ENCODE results near the gene ARHGAP6.
"Not testable (repeated sequence)": the region's sequence is repeated elsewhere in the genome, so short reads cannot be mapped to it uniquely, and the experiment has no call there.

The ARHGAP6 gene

DNA sequence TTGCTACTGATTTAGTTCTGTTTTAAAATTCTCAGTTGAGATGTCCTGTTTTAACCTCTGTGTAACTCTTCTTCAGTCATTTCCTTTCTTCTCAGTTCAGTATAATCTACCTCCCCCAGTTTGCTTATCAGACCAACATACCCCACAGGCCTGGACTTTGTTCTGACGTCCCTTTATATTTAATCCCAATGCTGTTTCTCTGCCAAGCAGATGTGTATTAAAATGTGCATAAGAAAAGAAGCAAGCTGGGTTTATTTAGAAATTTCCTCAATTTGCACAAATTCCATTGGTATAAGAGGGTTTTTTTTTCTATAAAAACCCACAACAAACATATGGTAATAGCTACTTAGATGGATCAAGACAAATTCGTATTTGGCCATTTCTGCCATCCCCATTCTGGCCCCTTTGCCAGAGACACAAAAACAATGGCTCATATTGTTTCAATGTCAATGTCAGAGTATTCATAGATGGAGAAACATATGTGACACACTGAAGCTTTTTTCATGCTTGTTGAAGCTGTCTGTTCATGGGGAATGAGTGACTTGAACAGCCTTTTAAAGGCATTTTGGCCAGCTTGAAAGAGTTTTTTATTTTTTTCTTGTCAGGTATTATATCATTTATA, 530.0 kb downstream of the ARHGAP6 start:
- Histone ChIP-seq H3K4me1 (ENCODE audit: control insufficient read depth, insufficient read depth, low read length, unreplicated experiment) (no peaks in the 10 kb centered on the region), H3K27me3 (ENCODE audit: insufficient read depth, low read length) (no peaks in the 10 kb centered on the region), H2AFZ (ENCODE audit: low read length, unreplicated experiment) (no peak overlapping the region), H3K79me2 (ENCODE audit: control insufficient read depth, insufficient read depth, low read length, unreplicated experiment) (no peaks in the 10 kb centered on the region), H3K27ac (ENCODE audit: low read depth, low read length) (no peak overlapping the region), H3K36me3 (ENCODE audit: insufficient read depth, low read length) (no peaks in the 10 kb centered on the region), H3K4me3 (ENCODE audit: low read depth, low read length) (no peak overlapping the region)

GRCh38 chrX:11131146-11131545, 534.6 kb downstream of the ARHGAP6 start:
- H3K27ac ChIP-seq (ENCODE audit: low read depth, low read length): no peak overlapping the region
- no peaks in the 10 kb centered on the region for H3K36me3 ChIP-seq (ENCODE audit: insufficient read depth, low read length)
- H3K27me3 ChIP-seq (ENCODE audit: insufficient read depth, low read length): no peaks in the 10 kb centered on the region
- no peaks in the 10 kb centered on the region for H3K4me1 ChIP-seq (ENCODE audit: control insufficient read depth, insufficient read depth, low read length, unreplicated experiment)
- no peaks in the 10 kb centered on the region for H3K79me2 ChIP-seq (ENCODE audit: control insufficient read depth, insufficient read depth, low read length, unreplicated experiment)
- no peak overlapping the region for H2AFZ ChIP-seq (ENCODE audit: low read length, unreplicated experiment)
- H3K4me3 ChIP-seq (ENCODE audit: low read depth, low read length): no peak overlapping the region

- no peak overlapping the region for H2AFZ ChIP-seq (ENCODE audit: low read length, unreplicated experiment)
- no peak overlapping the region for H3K27ac ChIP-seq (ENCODE audit: low read depth, low read length)
- H3K36me3 ChIP-seq (ENCODE audit: insufficient read depth, low read length): no peaks in the 10 kb centered on the region
- H3K4me3 ChIP-seq (ENCODE audit: low read depth, low read length): no peak overlapping the region
- no peaks in the 10 kb centered on the region for H3K79me2 ChIP-seq (ENCODE audit: control insufficient read depth, insufficient read depth, low read length, unreplicated experiment)
- H3K4me1 ChIP-seq (ENCODE audit: control insufficient read depth, insufficient read depth, low read length, unreplicated experiment): no peaks in the 10 kb centered on the region
- H3K27me3 ChIP-seq (ENCODE audit: insufficient read depth, low read length): no peaks in the 10 kb centered on the region
Measured at GRCh38 chrX:11130136-11130535, 535.6 kb downstream of the ARHGAP6 start.

DNA sequence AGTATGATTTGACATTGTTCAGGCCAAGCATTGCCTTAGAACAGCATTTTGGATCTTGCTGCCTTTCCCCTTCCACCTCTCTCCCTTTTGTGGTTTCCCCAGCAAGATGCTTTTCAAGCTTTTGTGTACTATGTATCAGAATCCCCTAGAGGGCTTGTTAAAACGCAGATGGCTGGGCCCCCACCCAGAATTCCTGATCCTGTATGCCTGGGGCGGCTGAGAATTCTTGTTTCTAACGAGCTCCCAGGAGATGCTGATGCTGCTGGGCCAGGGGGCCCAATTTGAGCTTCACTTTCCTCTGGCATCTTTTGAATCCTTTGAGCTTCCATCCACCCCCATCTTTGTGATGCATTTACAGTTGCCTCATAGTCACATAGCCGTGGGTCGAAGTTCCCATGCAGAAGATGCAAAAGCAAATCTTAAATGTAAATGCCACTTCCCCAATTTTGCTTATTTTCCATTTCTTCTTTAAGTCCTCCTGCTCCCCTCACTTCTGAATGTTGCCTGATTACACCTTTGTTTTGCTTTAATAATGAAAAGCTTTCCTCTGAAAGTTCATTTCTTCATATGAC, 536.1 kb downstream of the ARHGAP6 start:
- Histone ChIP-seq H3K4me3 (ENCODE audit: low read depth, low read length) (no peak overlapping the region), H3K36me3 (ENCODE audit: insufficient read depth, low read length) (no peaks in the 10 kb centered on the region), H3K79me2 (ENCODE audit: control insufficient read depth, insufficient read depth, low read length, unreplicated experiment) (no peaks in the 10 kb centered on the region), H2AFZ (ENCODE audit: low read length, unreplicated experiment) (no peak overlapping the region), H3K27me3 (ENCODE audit: insufficient read depth, low read length) (no peaks in the 10 kb centered on the region), H3K27ac (ENCODE audit: low read depth, low read length) (no peak overlapping the region), H3K4me1 (ENCODE audit: control insufficient read depth, insufficient read depth, low read length, unreplicated experiment) (no peaks in the 10 kb centered on the region)

DNA sequence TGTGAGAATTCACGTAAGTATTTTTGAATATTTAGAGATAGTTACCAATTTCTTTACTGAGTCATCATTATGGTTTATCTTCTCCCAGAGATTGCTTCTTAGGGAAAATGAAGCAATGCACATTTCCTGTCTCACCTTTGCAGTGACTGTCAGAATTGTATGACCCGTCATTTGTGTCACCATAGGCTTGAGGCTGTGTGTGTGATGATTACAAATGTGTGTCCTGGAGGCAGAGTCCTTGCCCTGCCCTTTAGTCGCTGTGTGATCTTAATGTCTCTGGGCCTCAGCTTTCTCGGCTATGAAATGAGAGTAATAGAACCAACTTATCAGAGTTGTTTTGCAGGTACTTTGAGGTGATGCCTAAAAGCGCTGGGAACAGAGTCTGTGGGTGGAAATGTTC, 540.7 kb downstream of the ARHGAP6 start:
- H3K27ac ChIP-seq (ENCODE audit: low read depth, low read length): no peak overlapping the region
- H3K4me3 ChIP-seq (ENCODE audit: low read depth, low read length): no peak overlapping the region
- H3K79me2 ChIP-seq (ENCODE audit: control insufficient read depth, insufficient read depth, low read length, unreplicated experiment): no peaks in the 10 kb centered on the region
- H3K36me3 ChIP-seq (ENCODE audit: insufficient read depth, low read length): peaks cover 29% of the 10 kb centered on the region
- H3K27me3 ChIP-seq (ENCODE audit: insufficient read depth, low read length): no peaks in the 10 kb centered on the region
- no peak overlapping the region for H2AFZ ChIP-seq (ENCODE audit: low read length, unreplicated experiment)
- no peaks in the 10 kb centered on the region for H3K4me1 ChIP-seq (ENCODE audit: control insufficient read depth, insufficient read depth, low read length, unreplicated experiment)

DNA sequence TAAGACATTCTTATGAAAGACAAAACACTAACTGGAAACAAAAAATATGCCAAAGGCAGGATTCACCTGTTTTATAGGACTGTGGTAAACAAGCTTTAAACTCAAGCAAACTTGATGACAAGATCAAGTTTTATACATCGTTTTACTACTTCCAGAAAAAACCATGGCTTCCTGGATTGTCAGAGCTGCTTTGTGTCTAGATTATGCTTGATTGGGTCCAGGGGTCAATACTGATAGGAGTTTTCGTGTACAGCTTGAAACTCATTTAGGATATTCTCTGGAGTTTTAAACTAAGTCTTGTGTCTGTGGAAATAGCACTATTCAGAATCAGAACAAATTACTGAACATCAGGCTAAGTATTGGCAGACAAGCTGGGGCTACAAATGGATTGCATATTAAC, 541.6 kb downstream of the ARHGAP6 start:
- Histone ChIP-seq H3K4me3 (ENCODE audit: low read depth, low read length) (no peak overlapping the region), H2AFZ (ENCODE audit: low read length, unreplicated experiment) (no peak overlapping the region), H3K4me1 (ENCODE audit: control insufficient read depth, insufficient read depth, low read length, unreplicated experiment) (no peaks in the 10 kb centered on the region), H3K27me3 (ENCODE audit: insufficient read depth, low read length) (no peaks in the 10 kb centered on the region), H3K27ac (ENCODE audit: low read depth, low read length) (no peak overlapping the region), H3K36me3 (ENCODE audit: insufficient read depth, low read length) (peaks cover 39% of the 10 kb centered on the region), H3K79me2 (ENCODE audit: control insufficient read depth, insufficient read depth, low read length, unreplicated experiment) (no peaks in the 10 kb centered on the region)

DNA sequence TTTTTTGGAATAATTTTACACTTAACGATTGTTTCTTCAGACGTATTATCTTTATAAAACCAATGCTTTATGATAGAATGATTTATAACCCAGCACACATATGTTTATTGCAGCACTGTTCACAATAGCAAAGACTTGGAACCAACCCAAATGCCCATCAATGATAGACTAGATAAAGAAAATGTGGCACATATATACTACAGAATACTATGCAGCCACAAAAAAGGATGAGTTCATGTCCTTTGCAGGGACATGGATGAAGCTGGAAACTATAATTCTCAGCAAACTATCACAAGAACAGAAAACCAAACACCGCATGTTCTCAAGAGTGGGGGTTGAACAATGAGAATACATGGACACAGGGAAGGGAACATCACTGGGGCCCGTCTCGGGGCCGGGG, 542.6 kb downstream of the ARHGAP6 start:
- H3K36me3 ChIP-seq (ENCODE audit: insufficient read depth, low read length): peaks cover 48% of the 10 kb centered on the region
- not testable (repeated sequence) for H3K27me3 ChIP-seq (ENCODE audit: insufficient read depth, low read length); H3K79me2 ChIP-seq (ENCODE audit: control insufficient read depth, insufficient read depth, low read length, unreplicated experiment); H2AFZ ChIP-seq (ENCODE audit: low read length, unreplicated experiment); H3K4me1 ChIP-seq (ENCODE audit: control insufficient read depth, insufficient read depth, low read length, unreplicated experiment); H3K4me3 ChIP-seq (ENCODE audit: low read depth, low read length); H3K27ac ChIP-seq (ENCODE audit: low read depth, low read length)

GRCh38 chrX:11119313-11119943, 546.3 kb downstream of the ARHGAP6 start:
- H3K4me1 ChIP-seq (ENCODE audit: control insufficient read depth, insufficient read depth, low read length, unreplicated experiment): peaks cover 27% of the 10 kb centered on the region
- H3K36me3 ChIP-seq (ENCODE audit: insufficient read depth, low read length): peaks cover 85% of the 10 kb centered on the region
- no peak overlapping the region for H2AFZ ChIP-seq (ENCODE audit: low read length, unreplicated experiment)
- H3K27ac ChIP-seq (ENCODE audit: low read depth, low read length): no peak overlapping the region
- H3K27me3 ChIP-seq (ENCODE audit: insufficient read depth, low read length): no peaks in the 10 kb centered on the region
- H3K79me2 ChIP-seq (ENCODE audit: control insufficient read depth, insufficient read depth, low read length, unreplicated experiment): peaks cover 21% of the 10 kb centered on the region
- no peak overlapping the region for H3K4me3 ChIP-seq (ENCODE audit: low read depth, low read length)

GRCh38 chrX:11117745-11118144, 548.0 kb downstream of the ARHGAP6 start:
- peaks cover 86% of the 10 kb centered on the region for H3K36me3 ChIP-seq (ENCODE audit: insufficient read depth, low read length)

DNA sequence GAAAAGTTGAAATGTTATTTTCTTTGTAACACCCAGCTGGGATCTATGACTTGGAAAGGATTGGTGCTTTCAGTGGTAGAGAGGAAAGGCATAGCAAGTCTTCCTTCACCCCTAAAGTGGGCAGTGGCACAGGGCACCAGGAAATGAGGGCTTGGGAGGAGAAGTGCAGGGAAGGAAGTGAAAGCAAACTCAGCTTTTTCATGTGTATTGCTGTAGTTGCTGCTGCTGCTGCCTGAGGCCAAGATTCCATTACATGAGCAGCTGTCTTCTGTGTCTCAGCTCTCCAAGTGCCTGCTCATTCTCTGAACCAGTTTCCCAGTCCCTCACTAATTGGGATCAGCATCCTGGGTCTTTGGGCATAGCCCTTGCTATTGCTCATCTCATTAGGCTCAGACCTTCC, 552.0 kb downstream of the ARHGAP6 start:
- no peaks in the 10 kb centered on the region for H3K27me3 ChIP-seq (ENCODE audit: insufficient read depth, low read length)
- H3K36me3 ChIP-seq (ENCODE audit: insufficient read depth, low read length): peaks cover 47% of the 10 kb centered on the region
- peaks cover 62% of the 10 kb centered on the region for H3K79me2 ChIP-seq (ENCODE audit: control insufficient read depth, insufficient read depth, low read length, unreplicated experiment)
- peak overlapping the region; percentile 90 for H3K27ac ChIP-seq (ENCODE audit: low read depth, low read length)
- peak overlapping the region; percentile 98 for H3K4me3 ChIP-seq (ENCODE audit: low read depth, low read length)
- peaks cover 61% of the 10 kb centered on the region for H3K4me1 ChIP-seq (ENCODE audit: control insufficient read depth, insufficient read depth, low read length, unreplicated experiment)
- H2AFZ ChIP-seq (ENCODE audit: low read length, unreplicated experiment): no peak overlapping the region

More at GRCh38 chrX:11117745-11118144, 548.0 kb downstream of the ARHGAP6 start:
- Histone ChIP-seq H3K4me1 (ENCODE audit: control insufficient read depth, insufficient read depth, low read length, unreplicated experiment) (peaks cover 43% of the 10 kb centered on the region), H2AFZ (ENCODE audit: low read length, unreplicated experiment) (no peak overlapping the region), H3K27me3 (ENCODE audit: insufficient read depth, low read length) (no peaks in the 10 kb centered on the region), H3K4me3 (ENCODE audit: low read depth, low read length) (no peak overlapping the region), H3K27ac (ENCODE audit: low read depth, low read length) (peak overlapping the region; percentile 56), H3K79me2 (ENCODE audit: control insufficient read depth, insufficient read depth, low read length, unreplicated experiment) (peaks cover 37% of the 10 kb centered on the region)

GRCh38 chrX:11111947-11112346, 553.8 kb downstream of the ARHGAP6 start:
- H3K27me3 ChIP-seq (ENCODE audit: insufficient read depth, low read length): no peaks in the 10 kb centered on the region
- H3K4me1 ChIP-seq (ENCODE audit: control insufficient read depth, insufficient read depth, low read length, unreplicated experiment): peaks cover 51% of the 10 kb centered on the region
- H3K4me3 ChIP-seq (ENCODE audit: low read depth, low read length): peak overlapping the region; percentile 98
- H3K27ac ChIP-seq (ENCODE audit: low read depth, low read length): peak overlapping the region; percentile 90
- H2AFZ ChIP-seq (ENCODE audit: low read length, unreplicated experiment): peak overlapping the region; percentile 43
- peaks cover 64% of the 10 kb centered on the region for H3K79me2 ChIP-seq (ENCODE audit: control insufficient read depth, insufficient read depth, low read length, unreplicated experiment)
- peaks cover 30% of the 10 kb centered on the region for H3K36me3 ChIP-seq (ENCODE audit: insufficient read depth, low read length)
